HEK293 (cell line): ENCODE measurements around the gene CIDEA.

Experiments
- GLI2 ChIP-seq: fragments of 450-650 bp; formaldehyde crosslinking; IDR thresholded peaks from 2 replicates; pipeline ENCODE4; 2017; ENCODE audit warnings: missing biosample characterization, missing genetic modification characterization, low read depth, borderline replicate concordance
- IKZF3 ChIP-seq: fragments of 450-650 bp; IDR thresholded peaks from 2 replicates; pipeline ENCODE4 v1.5.0; 2018; ENCODE audit warnings: missing biosample characterization, mild to moderate bottlenecking, missing genetic modification characterization, moderate library complexity
- SP2 ChIP-seq: fragments of 450-650 bp; formaldehyde crosslinking; IDR thresholded peaks from 2 replicates; pipeline ENCODE4 v1.5.1; 2016; ENCODE audit warnings: missing biosample characterization, missing genetic modification characterization
- ZFP69B ChIP-seq: fragments of 450-650 bp; formaldehyde crosslinking; IDR thresholded peaks from 2 replicates; pipeline ENCODE4 v1.5.1; 2016; ENCODE audit warnings: missing biosample characterization, missing genetic modification characterization
- ZNF112 ChIP-seq: fragments of 450-650 bp; formaldehyde crosslinking; IDR thresholded peaks from 2 replicates; pipeline ENCODE4 v1.5.0; 2017; ENCODE audit warnings: missing biosample characterization, missing genetic modification characterization
- ZNF133 ChIP-seq: fragments of 450-650 bp; formaldehyde crosslinking; IDR thresholded peaks from 2 replicates; pipeline ENCODE4 v1.5.1; 2016; ENCODE audit warnings: missing biosample characterization, missing genetic modification characterization
- ZNF138 ChIP-seq: fragments of 450-650 bp; formaldehyde crosslinking; IDR thresholded peaks from 2 replicates; pipeline ENCODE4 v1.5.1; 2016; ENCODE audit warnings: missing biosample characterization, missing genetic modification characterization, borderline replicate concordance
- ZNF146 ChIP-seq: fragments of 450-650 bp; formaldehyde crosslinking; IDR thresholded peaks from 2 replicates; pipeline ENCODE4 v1.5.1; 2016; ENCODE audit warnings: missing biosample characterization, missing genetic modification characterization
- ZNF157 ChIP-seq: fragments of 450-650 bp; formaldehyde crosslinking; IDR thresholded peaks from 2 replicates; pipeline ENCODE4 v1.5.1; 2016; ENCODE audit warnings: missing biosample characterization, missing genetic modification characterization
- ZNF16 ChIP-seq: fragments of 450-650 bp; formaldehyde crosslinking; IDR thresholded peaks from 2 replicates; pipeline ENCODE4 v1.5.1; 2016; ENCODE audit warnings: low read depth, missing biosample characterization, missing genetic modification characterization
- ZNF175 ChIP-seq: fragments of 450-650 bp; formaldehyde crosslinking; IDR thresholded peaks from 2 replicates; pipeline ENCODE4 v1.5.1; 2016; ENCODE audit warnings: missing biosample characterization, missing genetic modification characterization
- ZNF280D ChIP-seq: fragments of 450-650 bp; formaldehyde crosslinking; IDR thresholded peaks from 2 replicates; pipeline ENCODE4 v1.5.1; 2016; ENCODE audit warnings: missing biosample characterization, missing genetic modification characterization
- ZNF350 ChIP-seq: fragments of 450-650 bp; formaldehyde crosslinking; IDR thresholded peaks from 2 replicates; pipeline ENCODE4 v1.5.0; 2017; ENCODE audit warnings: missing biosample characterization, mild to moderate bottlenecking, missing genetic modification characterization
- ZNF501 ChIP-seq: fragments of 450-650 bp; formaldehyde crosslinking; IDR thresholded peaks from 2 replicates; pipeline ENCODE4 v1.5.1; 2016; ENCODE audit warnings: missing biosample characterization, missing genetic modification characterization
- ZNF510 ChIP-seq: fragments of 450-650 bp; formaldehyde crosslinking; IDR thresholded peaks from 2 replicates; pipeline ENCODE4 v1.5.1; 2018; ENCODE audit warnings: mild to moderate bottlenecking, missing genetic modification characterization, missing biosample characterization; ENCODE audit not compliant: insufficient replicate concordance
- ZNF600 ChIP-seq: fragments of 450-650 bp; formaldehyde crosslinking; IDR thresholded peaks from 2 replicates; pipeline ENCODE4 v1.5.1; 2016; ENCODE audit warnings: missing biosample characterization, missing genetic modification characterization
- ZNF610 ChIP-seq: fragments of 450-650 bp; formaldehyde crosslinking; IDR thresholded peaks from 2 replicates; pipeline ENCODE4 v1.5.1; 2016; ENCODE audit warnings: missing biosample characterization, missing genetic modification characterization, borderline replicate concordance
- ZNF654 ChIP-seq: fragments of 450-650 bp; formaldehyde crosslinking; IDR thresholded peaks from 2 replicates; pipeline ENCODE4 v1.5.1; 2016; ENCODE audit warnings: low read depth, missing biosample characterization, missing genetic modification characterization
- ZNF777 ChIP-seq: fragments of 450-650 bp; formaldehyde crosslinking; IDR thresholded peaks from 2 replicates; pipeline ENCODE4 v1.5.1; 2017; ENCODE audit warnings: missing biosample characterization, missing genetic modification characterization, borderline replicate concordance
- TF ChIP-seq, protein P1 (sequence below): fragments of 450-650 bp; formaldehyde crosslinking; IDR thresholded peaks from 2 replicates; pipeline ENCODE4 v1.5.1; 2017; ENCODE audit warnings: missing biosample characterization, missing genetic modification characterization
- TF ChIP-seq, protein P2 (sequence below): fragments of 450-650 bp; formaldehyde crosslinking; IDR thresholded peaks from 2 replicates; pipeline ENCODE4 v1.5.1; 2016; ENCODE audit warnings: missing biosample characterization, missing genetic modification characterization
- TF ChIP-seq, protein P3 (sequence below): fragments of 450-650 bp; formaldehyde crosslinking; IDR thresholded peaks from 2 replicates; pipeline ENCODE4 v1.5.1; 2016; ENCODE audit warnings: missing biosample characterization, missing genetic modification characterization
- TF ChIP-seq, protein P4 (sequence below): fragments of 450-650 bp; IDR thresholded peaks from 2 replicates; pipeline ENCODE4 v1.5.1; 2018; ENCODE audit warnings: missing biosample characterization, mild to moderate bottlenecking, missing genetic modification characterization
- TF ChIP-seq, protein P5 (sequence below): fragments of 450-650 bp; formaldehyde crosslinking; IDR thresholded peaks from 2 replicates; pipeline ENCODE4 v1.5.1; 2016; ENCODE audit warnings: missing biosample characterization, missing genetic modification characterization

Gene CIDEA

DNA sequence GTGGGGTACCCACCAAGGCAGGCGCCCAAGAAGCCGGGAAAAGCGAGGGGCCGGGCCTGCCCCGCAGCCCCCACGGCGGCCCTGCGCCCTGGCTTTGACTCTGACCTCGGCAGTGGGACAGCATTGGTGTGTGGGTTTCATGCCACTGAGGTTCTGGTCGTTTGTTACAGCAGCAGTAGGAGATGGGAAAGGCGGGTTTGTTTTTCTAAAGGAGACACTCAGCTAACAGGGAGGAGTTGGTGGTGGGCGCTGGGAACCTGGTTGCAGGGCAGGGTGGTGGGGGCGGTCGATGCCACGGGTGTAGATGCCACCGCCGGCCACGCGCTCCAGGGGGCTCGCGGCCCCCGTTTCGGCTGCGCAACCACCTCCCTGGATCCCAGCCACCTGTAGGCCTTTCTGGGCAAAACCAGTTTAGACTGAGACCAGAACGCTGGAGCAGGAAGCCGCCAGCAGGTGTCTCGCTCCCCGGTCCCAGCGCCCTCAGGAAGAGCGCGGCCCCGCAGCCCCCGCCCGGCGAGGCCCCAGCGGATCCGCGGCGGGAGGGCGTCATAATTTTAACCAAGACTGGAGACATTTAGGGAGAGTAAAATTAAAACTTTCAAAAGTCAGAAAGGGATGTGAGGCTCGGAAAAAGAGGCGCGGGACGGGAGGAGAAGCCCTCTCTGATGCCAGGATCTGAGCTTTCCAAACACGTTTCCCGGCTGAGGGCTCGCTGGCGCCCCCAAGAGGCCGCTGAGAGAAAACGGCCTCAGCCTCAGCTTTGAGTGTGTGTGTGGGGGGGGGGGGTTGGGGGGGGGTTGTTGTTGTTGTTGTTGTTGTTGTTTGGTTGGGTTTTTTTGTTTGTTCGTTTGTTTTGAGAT, 17.4 kb downstream of the CIDEA start (continued):
- TF ChIP-seq, protein P1, sequence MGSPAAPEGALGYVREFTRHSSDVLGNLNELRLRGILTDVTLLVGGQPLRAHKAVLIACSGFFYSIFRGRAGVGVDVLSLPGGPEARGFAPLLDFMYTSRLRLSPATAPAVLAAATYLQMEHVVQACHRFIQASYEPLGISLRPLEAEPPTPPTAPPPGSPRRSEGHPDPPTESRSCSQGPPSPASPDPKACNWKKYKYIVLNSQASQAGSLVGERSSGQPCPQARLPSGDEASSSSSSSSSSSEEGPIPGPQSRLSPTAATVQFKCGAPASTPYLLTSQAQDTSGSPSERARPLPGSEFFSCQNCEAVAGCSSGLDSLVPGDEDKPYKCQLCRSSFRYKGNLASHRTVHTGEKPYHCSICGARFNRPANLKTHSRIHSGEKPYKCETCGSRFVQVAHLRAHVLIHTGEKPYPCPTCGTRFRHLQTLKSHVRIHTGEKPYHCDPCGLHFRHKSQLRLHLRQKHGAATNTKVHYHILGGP (tag by site-specific recombination), result no peak
- TF ChIP-seq, protein P2, sequence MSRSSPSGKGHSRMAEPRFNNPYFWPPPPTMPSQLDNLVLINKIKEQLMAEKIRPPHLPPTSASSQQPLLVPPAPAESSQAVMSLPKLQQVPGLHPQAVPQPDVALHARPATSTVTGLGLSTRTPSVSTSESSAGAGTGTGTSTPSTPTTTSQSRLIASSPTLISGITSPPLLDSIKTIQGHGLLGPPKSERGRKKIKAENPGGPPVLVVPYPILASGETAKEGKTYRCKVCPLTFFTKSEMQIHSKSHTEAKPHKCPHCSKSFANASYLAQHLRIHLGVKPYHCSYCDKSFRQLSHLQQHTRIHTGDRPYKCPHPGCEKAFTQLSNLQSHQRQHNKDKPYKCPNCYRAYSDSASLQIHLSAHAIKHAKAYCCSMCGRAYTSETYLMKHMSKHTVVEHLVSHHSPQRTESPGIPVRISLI, result no peak
- peak; percentile 36 for TF ChIP-seq ZNF654
- TF ChIP-seq IKZF3, result peak; percentile 83
- no peak for TF ChIP-seq ZNF280D (tag by site-specific recombination)
- no peak for TF ChIP-seq ZNF112 (tag by site-specific recombination)
- no peak for TF ChIP-seq GLI2
- TF ChIP-seq ZNF138 (tag by site-specific recombination), result no peak
- TF ChIP-seq, protein P3, sequence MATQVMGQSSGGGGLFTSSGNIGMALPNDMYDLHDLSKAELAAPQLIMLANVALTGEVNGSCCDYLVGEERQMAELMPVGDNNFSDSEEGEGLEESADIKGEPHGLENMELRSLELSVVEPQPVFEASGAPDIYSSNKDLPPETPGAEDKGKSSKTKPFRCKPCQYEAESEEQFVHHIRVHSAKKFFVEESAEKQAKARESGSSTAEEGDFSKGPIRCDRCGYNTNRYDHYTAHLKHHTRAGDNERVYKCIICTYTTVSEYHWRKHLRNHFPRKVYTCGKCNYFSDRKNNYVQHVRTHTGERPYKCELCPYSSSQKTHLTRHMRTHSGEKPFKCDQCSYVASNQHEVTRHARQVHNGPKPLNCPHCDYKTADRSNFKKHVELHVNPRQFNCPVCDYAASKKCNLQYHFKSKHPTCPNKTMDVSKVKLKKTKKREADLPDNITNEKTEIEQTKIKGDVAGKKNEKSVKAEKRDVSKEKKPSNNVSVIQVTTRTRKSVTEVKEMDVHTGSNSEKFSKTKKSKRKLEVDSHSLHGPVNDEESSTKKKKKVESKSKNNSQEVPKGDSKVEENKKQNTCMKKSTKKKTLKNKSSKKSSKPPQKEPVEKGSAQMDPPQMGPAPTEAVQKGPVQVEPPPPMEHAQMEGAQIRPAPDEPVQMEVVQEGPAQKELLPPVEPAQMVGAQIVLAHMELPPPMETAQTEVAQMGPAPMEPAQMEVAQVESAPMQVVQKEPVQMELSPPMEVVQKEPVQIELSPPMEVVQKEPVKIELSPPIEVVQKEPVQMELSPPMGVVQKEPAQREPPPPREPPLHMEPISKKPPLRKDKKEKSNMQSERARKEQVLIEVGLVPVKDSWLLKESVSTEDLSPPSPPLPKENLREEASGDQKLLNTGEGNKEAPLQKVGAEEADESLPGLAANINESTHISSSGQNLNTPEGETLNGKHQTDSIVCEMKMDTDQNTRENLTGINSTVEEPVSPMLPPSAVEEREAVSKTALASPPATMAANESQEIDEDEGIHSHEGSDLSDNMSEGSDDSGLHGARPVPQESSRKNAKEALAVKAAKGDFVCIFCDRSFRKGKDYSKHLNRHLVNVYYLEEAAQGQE (tag by site-specific recombination), result no peak
- TF ChIP-seq ZNF600 (tag by site-specific recombination), result no peak
- no peak for TF ChIP-seq ZNF350
- no peak for TF ChIP-seq ZNF133 (tag by site-specific recombination)
- TF ChIP-seq, protein P4, sequence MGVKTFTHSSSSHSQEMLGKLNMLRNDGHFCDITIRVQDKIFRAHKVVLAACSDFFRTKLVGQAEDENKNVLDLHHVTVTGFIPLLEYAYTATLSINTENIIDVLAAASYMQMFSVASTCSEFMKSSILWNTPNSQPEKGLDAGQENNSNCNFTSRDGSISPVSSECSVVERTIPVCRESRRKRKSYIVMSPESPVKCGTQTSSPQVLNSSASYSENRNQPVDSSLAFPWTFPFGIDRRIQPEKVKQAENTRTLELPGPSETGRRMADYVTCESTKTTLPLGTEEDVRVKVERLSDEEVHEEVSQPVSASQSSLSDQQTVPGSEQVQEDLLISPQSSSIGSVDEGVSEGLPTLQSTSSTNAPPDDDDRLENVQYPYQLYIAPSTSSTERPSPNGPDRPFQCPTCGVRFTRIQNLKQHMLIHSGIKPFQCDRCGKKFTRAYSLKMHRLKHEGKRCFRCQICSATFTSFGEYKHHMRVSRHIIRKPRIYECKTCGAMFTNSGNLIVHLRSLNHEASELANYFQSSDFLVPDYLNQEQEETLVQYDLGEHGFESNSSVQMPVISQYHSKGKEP (tag by site-specific recombination), result no peak
- no peak for TF ChIP-seq ZNF510 (tag by site-specific recombination)
- no peak for TF ChIP-seq SP2 (tag by site-specific recombination)
- no peak for TF ChIP-seq ZNF16
- no peak for TF ChIP-seq ZNF157 (tag by site-specific recombination)
- no peak for TF ChIP-seq ZFP69B (tag by site-specific recombination)
- no peak for TF ChIP-seq ZNF175 (tag by site-specific recombination)
- TF ChIP-seq ZNF501 (tag by site-specific recombination), result peak; percentile 61; the same call in 1 of the 2 replicates
- TF ChIP-seq, protein P5, sequence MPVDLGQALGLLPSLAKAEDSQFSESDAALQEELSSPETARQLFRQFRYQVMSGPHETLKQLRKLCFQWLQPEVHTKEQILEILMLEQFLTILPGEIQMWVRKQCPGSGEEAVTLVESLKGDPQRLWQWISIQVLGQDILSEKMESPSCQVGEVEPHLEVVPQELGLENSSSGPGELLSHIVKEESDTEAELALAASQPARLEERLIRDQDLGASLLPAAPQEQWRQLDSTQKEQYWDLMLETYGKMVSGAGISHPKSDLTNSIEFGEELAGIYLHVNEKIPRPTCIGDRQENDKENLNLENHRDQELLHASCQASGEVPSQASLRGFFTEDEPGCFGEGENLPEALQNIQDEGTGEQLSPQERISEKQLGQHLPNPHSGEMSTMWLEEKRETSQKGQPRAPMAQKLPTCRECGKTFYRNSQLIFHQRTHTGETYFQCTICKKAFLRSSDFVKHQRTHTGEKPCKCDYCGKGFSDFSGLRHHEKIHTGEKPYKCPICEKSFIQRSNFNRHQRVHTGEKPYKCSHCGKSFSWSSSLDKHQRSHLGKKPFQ (tag by site-specific recombination), result no peak
- TF ChIP-seq ZNF146 (tag by site-specific recombination), result no peak
- TF ChIP-seq ZNF610 (tag by site-specific recombination), result no peak
- no peak for TF ChIP-seq ZNF777 (tag by site-specific recombination)
